ENCODE data around the gene LIPC. TPM values are rescaled to one million over a fixed set of nuclear protein-coding genes. Genes with fewer than 3 reads are reported as not detected.

The LIPC gene
- total RNA-seq, 1 experiment from 2014 or later = not detected

GRCh38 chr15:58593870-58594269 is 162.1 kb downstream of the LIPC start:
- Histone ChIP-seq H3K9me3 (ENCODE audit: control insufficient read depth in 1 of 2, insufficient read depth in 1 of 2, low read depth in 1 of 2, low read length in 2 of 2) (no peaks in the 10 kb centered on the region), H4K20me1 (ENCODE audit: insufficient read depth) (no peaks in the 10 kb centered on the region), H2AFZ (ENCODE audit: low read depth, low read length, poor library complexity, severe bottlenecking) (no peak overlapping the region), H3K9me2 (ENCODE audit: insufficient read depth) (no peaks in the 10 kb centered on the region), H3K27ac (ENCODE audit: low read depth, low read length) (no peak overlapping the region), H3K9ac (ENCODE audit: low read length) (no peak overlapping the region), H3K27me3 (ENCODE audit: insufficient read depth, low read length) (no peaks in the 10 kb centered on the region), H3K36me3 (ENCODE audit: control insufficient read depth in 1 of 2, insufficient read depth in 2 of 2, low read length in 2 of 2) (0 out of 4 replicates have a peak, but pooled peaks cover 0 to 3% of the 10 kb centered on the region in 2 experiments), H3K4me1 (ENCODE audit: control insufficient read depth in 1 of 2, insufficient read depth in 2 of 2, low read length in 2 of 2) (no peaks in the 10 kb centered on the region), H3K79me2 (ENCODE audit: insufficient read depth, low read length) (no peaks in the 10 kb centered on the region), H3K4me2 (ENCODE audit: low read length) (no peak overlapping the region), H3K4me3 (replicated peaks in 1 of 2; ENCODE audit: low read depth in 1 of 2, low read length in 2 of 2) (no peak overlapping the region)
- RAD21 ChIA-PET (ENCODE audit: low non-redundant PET in 1 of 2, low total read pairs in 2 of 2, uncharacterized antibody in 2 of 2, unreplicated experiment in 2 of 2) = no interaction called here
- intact Hi-C loops (cut with micrococcal nuclease) = no loop called here
- no TSS peak for BruUV-seq (replicated peaks)
- no peak for ATAC-seq
- CTCF ChIA-PET = no interaction called here
- POLR2A ChIA-PET = no interaction called here
- TF ChIP-seq ATF3 (IDR thresholded peaks at IDR 0.05) = no peak
- TF ChIP-seq TCF7L2 (IDR thresholded peaks at IDR 0.05; ENCODE audit: borderline replicate concordance, extremely low read depth, insufficient read depth, insufficient read length) = no peak
- no peak for TF ChIP-seq EZH2 (IDR thresholded peaks at IDR 0.05)
- no peak for TF ChIP-seq CBX3 (IDR thresholded peaks at IDR 0.05; ENCODE audit: low read depth)
- no peak for TF ChIP-seq EGR1 (IDR thresholded peaks at IDR 0.05; ENCODE audit: low read depth)
- TF ChIP-seq ZNF274 (IDR thresholded peaks at IDR 0.05; ENCODE audit: low read depth, low read length) = no peak
- TF ChIP-seq EZH2phosphoT487 (IDR thresholded peaks at IDR 0.05; ENCODE audit: borderline replicate concordance) = no peak
- TF ChIP-seq RAD21 (IDR thresholded peaks at IDR 0.05; ENCODE audit: low read depth) = no peak
- TF ChIP-seq JUND (IDR thresholded peaks at IDR 0.05) = no peak
- no peak for TF ChIP-seq ZBTB33 (IDR thresholded peaks at IDR 0.05; ENCODE audit: extremely low read depth, insufficient replicate concordance, low read length)
- DNase-seq (ENCODE audit: low read depth, low spot score) = no peak
